ENCODE data around the gene ALDH1A1.
A peak's percentile ranks its signal among the peaks of the same experiment; 100 is the strongest.

ALDH1A1 gene

GRCh38 chr9:72984226-72984947 lies 31.5 kb upstream of the ALDH1A1 start:
- no peak for TF ChIP-seq ZFX (IDR thresholded peaks at IDR 0.05; ENCODE audit: borderline replicate concordance)
- TF ChIP-seq, protein P1, sequence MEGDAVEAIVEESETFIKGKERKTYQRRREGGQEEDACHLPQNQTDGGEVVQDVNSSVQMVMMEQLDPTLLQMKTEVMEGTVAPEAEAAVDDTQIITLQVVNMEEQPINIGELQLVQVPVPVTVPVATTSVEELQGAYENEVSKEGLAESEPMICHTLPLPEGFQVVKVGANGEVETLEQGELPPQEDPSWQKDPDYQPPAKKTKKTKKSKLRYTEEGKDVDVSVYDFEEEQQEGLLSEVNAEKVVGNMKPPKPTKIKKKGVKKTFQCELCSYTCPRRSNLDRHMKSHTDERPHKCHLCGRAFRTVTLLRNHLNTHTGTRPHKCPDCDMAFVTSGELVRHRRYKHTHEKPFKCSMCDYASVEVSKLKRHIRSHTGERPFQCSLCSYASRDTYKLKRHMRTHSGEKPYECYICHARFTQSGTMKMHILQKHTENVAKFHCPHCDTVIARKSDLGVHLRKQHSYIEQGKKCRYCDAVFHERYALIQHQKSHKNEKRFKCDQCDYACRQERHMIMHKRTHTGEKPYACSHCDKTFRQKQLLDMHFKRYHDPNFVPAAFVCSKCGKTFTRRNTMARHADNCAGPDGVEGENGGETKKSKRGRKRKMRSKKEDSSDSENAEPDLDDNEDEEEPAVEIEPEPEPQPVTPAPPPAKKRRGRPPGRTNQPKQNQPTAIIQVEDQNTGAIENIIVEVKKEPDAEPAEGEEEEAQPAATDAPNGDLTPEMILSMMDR (IDR thresholded peaks at IDR 0.05): no peak
- peak overlapping the region; percentile 61 for H3K27ac ChIP-seq

- H3K27ac ChIP-seq: peak overlapping the region; percentile 61
- TF ChIP-seq, protein P1 (IDR thresholded peaks at IDR 0.05): no peak
- TF ChIP-seq ZFX (IDR thresholded peaks at IDR 0.05; ENCODE audit: borderline replicate concordance): no peak
Measured at GRCh38 chr9:72983512-72984225, 30.8 kb upstream of the ALDH1A1 start.

- peak overlapping the region; percentile 61 for H3K27ac ChIP-seq
- no peak for TF ChIP-seq ZFX (IDR thresholded peaks at IDR 0.05; ENCODE audit: borderline replicate concordance)
- TF ChIP-seq, protein P1 (IDR thresholded peaks at IDR 0.05): no peak
Measured at GRCh38 chr9:72983056-72983455, 30.2 kb upstream of the ALDH1A1 start.

- peak overlapping the region; percentile 61 for H3K27ac ChIP-seq
- TF ChIP-seq, protein P1 (IDR thresholded peaks at IDR 0.05): no peak
- TF ChIP-seq ZFX (IDR thresholded peaks at IDR 0.05; ENCODE audit: borderline replicate concordance): no peak
Measured at GRCh38 chr9:72982146-72982799, 29.4 kb upstream of the ALDH1A1 start.

DNA sequence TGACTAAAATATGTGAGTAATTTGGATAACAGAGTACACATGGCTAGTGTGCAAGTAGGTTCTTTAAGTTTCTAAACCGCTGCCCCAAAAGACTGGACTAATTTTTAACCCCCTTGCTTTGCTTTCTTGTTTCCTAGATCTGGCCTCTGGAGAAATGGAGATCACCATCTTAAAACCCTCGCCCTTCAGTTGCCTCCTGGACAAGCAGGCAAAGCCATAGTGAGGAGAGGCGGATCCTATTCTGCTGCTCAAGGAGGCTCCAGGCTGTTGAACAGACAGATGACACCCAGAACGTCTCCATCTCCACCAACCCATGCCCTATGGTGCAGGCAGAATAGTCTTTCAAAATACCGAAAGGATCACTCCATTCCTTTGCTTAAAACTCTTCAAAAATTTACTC lies 28.6 kb upstream of the ALDH1A1 start:
- H3K27ac ChIP-seq: no peak overlapping the region
- TF ChIP-seq, protein P1 (IDR thresholded peaks at IDR 0.05): no peak
- TF ChIP-seq ZFX (IDR thresholded peaks at IDR 0.05; ENCODE audit: borderline replicate concordance): no peak

GRCh38 chr9:72980600-72981265 lies 27.9 kb upstream of the ALDH1A1 start:
- no peak for TF ChIP-seq ZFX (IDR thresholded peaks at IDR 0.05; ENCODE audit: borderline replicate concordance)
- TF ChIP-seq, protein P1 (IDR thresholded peaks at IDR 0.05): no peak
- no peak overlapping the region for H3K27ac ChIP-seq
